Tibial nerve (tissue), 3 donors: Measurements from ENCODE around the gene ARG2.
"Not testable (repeated sequence)": the region's sequence is repeated elsewhere in the genome, so short reads cannot be mapped to it uniquely, and the experiment has no call there.

Experiments
- CTCF ChIP-seq, 5 experiments: fragments of 200-600 bp in 3 of 5; fragments of 450-650 bp in 2 of 5; sonication (generic) in 3 of 5; IDR thresholded peaks; one replicate each; pipeline ENCODE4 v1.5.1; 2016 to 2019; ENCODE audit warnings: antibody characterized with exemption in 5 of 5, mild to moderate bottlenecking in 3 of 5, moderate library complexity in 2 of 5
- POLR2A ChIP-seq, 2 donors: fragments of 450-650 bp; IDR thresholded peaks; one replicate each; pipeline ENCODE4 v1.6.1; 2017; ENCODE audit warnings: antibody characterized with exemption in 2 of 2, mild to moderate bottlenecking in 2 of 2, moderate library complexity in 2 of 2

GRCh38 chr14:67626131-67626530 is 6.4 kb downstream of the ARG2 start:
- TF ChIP-seq CTCF, POLR2A (IDR thresholded peaks at IDR 0.05): not testable (repeated sequence)
